ENCODE measurements around the gene KLHL4.
"Not testable (repeated sequence)": the region's sequence is repeated elsewhere in the genome, so short reads cannot be mapped to it uniquely, and the experiment has no call there.

KLHL4 gene, protein sequence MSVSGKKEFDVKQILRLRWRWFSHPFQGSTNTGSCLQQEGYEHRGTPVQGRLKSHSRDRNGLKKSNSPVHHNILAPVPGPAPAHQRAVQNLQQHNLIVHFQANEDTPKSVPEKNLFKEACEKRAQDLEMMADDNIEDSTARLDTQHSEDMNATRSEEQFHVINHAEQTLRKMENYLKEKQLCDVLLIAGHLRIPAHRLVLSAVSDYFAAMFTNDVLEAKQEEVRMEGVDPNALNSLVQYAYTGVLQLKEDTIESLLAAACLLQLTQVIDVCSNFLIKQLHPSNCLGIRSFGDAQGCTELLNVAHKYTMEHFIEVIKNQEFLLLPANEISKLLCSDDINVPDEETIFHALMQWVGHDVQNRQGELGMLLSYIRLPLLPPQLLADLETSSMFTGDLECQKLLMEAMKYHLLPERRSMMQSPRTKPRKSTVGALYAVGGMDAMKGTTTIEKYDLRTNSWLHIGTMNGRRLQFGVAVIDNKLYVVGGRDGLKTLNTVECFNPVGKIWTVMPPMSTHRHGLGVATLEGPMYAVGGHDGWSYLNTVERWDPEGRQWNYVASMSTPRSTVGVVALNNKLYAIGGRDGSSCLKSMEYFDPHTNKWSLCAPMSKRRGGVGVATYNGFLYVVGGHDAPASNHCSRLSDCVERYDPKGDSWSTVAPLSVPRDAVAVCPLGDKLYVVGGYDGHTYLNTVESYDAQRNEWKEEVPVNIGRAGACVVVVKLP

DNA sequence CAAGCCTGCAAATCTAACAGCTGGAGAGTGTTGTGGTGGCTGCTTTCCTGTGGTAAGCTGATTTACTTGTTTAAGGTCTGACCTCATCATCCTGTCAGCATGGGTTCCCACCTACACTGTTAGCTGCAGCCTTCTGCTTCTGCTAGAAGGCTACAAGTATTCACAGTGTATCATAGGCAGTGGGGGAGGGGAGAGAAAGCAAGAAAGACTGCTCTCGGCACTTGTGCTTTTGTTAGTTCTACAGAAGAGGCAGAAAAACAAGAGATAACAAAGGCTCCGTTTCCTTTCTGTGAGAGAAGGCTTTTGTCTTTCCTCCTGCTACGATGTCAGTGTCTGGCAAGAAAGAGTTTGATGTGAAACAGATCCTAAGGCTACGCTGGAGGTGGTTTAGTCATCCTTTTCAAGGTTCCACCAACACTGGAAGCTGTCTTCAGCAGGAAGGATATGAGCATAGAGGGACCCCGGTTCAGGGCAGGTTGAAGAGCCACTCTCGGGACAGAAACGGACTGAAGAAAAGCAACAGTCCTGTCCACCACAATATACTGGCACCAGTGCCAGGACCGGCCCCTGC, at the start of gene KLHL4:
Gene KLHL4 (plus strand): TSS at position 232 of the 571 bp plus-strand sequence. CDS start 92 bp downstream, at position 324.
- DNase-seq, result peak; percentile 84

DNA sequence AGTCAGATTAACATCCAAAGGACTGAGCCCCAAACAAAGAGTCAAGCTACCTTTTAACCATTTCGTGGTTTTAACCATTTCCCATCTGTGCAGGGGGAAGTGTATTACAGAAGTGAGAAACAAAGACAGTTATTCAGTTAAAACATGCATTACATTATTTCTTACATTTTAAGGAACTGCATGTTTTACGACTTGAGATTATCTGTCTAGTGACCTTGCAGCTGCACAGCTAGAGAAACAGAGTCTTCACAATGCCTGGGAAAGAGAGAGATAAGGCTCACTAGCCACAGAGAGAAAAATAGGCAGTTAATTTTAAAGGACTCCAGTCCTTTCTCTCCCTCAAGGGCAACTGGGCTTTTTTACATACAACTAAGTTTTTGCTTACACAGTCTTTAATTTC, 48.7 kb upstream of the KLHL4 start:
- DNase-seq, result no peak

DNA sequence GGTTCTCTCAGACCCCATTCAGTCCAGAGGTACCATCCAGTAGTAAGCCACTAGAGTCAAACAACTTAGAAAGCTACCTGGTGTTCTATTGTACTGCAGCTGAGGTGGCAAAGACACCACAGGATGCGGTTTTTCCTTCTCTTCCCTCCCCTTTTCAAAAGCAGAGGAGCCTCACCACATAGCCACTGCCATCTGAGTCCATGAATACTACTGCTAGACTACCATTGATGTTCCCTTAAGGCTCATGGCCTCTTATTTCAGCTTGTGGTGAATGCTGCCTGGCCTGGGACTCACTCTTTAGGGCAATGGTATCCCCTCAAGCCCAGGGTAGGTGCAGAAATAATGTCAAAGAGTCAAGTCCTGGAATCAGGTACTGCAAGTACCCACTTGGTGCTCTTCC, 41.8 kb upstream of the KLHL4 start:
- DNase-seq, result no peak

DNA sequence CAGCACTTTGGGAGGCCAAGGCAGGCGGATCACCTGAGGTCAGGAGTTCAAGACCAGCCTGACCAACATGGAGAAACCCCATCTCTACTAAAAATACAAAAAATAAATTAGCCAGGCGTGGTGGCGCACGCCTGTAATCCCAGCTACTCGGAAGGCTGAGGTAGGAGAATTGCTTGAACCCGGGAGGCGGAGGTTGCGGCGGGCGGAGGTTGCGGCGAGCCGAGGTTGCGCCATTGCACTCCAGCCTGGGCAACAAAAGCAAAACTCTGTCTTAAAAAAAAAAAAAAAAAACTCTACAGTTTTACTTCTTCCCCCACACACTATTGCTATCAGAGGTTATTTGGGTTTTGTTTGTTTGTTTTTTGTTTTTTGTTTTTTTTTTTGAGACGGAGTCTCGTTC, 38.9 kb upstream of the KLHL4 start:
- not testable (repeated sequence) for DNase-seq

DNA sequence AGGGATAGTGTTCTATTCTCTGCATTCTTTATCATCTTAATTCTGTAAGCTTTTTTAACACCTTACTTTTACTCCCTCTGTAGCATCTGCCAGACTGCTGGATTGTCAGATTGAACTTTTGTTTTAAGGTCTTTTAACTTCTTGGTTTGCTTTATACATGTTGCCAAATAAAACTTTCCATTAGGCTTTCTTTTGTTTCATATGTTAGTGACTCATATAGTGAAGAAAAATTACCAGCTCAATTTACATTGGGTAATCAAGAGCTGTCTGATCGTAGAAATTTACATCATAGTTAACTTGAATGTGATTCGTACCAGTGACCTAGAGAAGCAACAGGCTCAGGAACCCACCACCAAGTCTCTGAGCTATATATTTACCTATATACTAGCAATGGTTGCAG, 28.5 kb upstream of the KLHL4 start:
- DNase-seq, result no peak

DNA sequence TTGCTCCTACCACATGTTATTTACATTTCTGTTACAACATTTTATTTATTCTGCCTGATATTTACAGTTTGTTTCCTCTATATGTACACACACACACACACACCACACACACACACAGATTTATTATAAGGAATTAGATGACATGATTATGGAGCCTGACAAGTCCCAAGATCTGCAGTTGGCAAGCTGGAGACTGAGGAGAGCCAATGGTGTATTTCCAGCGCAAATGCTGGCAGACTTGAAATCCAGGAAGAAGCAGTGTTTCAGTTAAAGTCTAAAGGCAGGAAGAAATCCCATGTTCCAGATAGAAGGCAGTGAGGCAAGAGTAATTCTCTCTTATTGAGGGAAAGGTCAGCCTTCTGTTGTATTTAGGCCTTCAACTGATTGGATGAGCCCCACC, 1.8 kb upstream of the KLHL4 start:
- DNase-seq, result no peak

DNA sequence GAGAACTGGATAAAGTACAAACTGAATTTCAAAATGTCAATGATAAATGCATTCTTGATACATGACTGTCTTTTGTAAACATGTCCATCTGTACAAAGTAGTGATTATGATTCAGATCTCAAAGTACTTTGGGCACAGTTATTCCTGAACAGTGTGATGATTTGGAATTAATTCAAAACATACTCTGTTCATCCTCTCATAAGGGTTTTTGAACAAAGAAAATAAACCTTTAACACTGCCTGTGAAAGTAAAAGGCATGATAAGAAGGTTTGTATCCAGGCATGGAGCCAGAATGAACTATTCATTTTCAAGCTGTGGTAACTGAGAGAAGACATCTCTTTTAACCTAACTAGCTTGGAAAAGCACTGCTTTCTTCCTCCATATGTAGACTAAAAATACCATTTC, 883 bp upstream of the KLHL4 start:
- peak; percentile 83 for DNase-seq

DNA sequence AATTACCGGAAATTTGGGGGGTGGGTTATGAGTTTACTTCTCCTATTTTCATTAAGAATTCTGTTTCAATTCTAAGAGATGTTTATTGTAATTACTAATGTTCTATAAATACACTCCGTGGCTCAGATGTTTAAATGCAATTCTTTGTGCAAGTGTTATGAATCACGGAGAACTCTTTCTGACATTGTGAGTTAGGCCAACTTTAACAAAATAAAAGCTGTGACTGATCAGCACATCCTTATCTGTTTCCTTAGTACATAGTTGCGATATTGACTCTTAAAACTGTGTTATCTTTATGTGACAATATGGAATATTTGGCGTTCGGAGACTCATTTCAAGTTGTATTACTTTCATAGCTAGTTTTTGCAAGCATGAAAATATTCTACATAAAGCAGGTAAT, 902 bp downstream of the KLHL4 start:
- DNase-seq, result no peak

DNA sequence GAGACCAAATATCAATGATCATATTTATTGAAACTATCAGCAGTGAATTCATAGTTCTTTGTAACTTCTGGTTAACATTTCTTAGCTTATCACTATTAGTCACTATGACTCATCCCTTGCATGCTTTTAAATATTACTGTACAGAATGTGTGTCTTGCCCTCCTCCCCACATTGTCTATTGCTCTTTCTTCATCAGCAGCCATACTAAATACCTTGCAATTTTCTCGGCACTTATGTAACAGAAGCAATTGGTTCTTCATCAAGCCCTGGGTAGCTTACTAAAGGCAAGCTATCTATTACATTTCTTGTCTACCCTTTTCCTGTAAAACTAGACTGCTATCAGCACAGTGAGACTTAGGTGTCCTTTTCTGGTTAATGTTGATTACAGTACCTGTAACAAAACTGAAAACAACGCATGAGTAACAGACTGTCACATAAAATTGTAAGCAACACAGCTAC, 8.2 kb downstream of the KLHL4 start:
- peak; percentile 74 for DNase-seq

DNA sequence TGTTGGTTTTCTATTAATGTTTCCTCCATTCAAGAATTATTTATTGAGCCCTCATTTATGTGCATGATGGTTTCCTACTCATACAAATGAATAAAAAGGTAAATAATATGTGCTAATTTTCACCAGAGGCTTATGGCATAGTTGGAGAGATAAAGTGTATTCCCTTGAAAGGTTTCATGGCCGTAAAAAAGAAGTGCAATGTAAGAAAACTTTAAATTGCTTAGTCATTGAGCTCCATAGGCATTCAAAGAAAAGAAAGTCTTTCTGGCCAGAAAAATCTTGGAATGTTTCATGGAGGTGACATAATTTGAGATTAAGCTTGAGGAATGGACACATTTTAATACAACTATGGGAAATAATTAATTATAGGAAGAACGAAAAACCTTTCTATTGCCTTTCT, 8.7 kb downstream of the KLHL4 start:
- no peak for DNase-seq

DNA sequence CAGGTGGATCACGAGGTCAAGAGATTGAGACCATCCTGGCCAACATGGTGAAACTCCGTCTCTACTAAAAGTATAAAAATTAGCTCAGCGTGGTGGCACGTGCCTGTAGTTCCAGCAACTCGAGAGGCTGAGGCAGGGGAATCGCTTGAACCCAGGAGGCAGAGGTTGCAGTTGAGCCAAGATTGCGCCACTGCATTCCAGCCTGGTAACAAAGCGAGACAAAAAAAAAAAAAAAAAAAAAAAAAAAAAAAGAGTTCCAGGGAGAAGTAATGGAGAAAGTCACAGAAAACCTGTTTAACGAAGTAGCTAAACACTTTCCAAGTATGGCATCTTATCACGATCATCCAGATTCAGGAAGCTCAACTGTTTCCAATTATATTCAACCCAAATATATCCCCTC, 10.9 kb downstream of the KLHL4 start:
- no peak for DNase-seq

DNA sequence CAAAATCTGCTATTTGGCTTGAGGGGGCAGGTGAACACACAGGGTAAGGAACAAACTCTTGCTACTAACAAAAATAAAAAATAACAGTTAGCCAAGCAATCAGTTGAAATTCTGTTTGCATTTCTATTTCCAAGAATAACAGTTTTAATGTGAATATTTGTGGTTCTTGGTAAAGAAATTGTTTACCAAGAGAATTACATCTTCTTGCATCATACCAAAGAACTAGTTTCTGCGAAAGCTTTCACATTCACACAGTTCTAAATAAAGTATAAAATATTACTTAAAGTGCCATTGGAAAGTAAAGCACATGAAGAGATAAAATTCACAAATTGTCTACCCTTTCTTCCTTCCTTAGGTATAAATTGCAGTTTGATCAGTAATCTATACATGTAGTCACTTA, 54.4 kb downstream of the KLHL4 start:
- DNase-seq, result no peak

DNA sequence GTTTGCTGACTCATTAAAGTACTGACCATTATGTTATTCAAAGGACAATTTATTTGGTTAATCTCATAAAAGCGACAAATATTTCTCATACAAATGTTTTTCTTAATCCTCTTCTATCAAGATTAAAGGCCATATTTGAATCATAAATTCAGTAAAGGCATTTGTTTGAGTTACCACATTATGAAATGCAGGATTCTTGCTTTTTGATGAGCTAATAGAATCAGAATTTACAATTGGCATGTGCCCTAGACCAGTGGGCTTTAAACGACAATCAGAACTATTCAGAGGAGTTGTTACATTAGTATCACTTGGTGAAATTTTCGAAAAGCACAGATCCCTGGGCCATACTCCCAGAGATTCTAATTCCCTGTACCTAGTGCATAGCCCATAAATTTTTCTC, 55.3 kb downstream of the KLHL4 start:
- peak; percentile 14 for DNase-seq

DNA sequence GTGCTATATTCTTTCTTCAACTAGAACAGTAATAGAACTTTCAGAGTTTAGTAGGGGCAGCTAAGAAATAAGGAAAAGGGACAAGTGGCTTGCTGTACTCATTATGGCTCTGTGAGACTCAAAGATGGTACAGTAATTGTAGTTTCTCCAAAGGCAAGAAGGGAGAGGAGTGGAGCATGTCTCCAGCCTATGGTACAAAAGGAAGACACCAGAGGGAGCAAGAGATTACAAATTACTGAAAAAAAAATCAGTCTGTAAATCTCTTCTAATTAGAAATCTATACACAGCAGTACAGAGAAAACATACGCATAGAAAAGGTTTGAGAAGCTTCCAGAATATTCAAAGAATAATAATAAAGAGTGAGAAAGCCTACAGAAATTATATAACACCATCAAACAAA, 61.4 kb downstream of the KLHL4 start:
- no peak for DNase-seq

DNA sequence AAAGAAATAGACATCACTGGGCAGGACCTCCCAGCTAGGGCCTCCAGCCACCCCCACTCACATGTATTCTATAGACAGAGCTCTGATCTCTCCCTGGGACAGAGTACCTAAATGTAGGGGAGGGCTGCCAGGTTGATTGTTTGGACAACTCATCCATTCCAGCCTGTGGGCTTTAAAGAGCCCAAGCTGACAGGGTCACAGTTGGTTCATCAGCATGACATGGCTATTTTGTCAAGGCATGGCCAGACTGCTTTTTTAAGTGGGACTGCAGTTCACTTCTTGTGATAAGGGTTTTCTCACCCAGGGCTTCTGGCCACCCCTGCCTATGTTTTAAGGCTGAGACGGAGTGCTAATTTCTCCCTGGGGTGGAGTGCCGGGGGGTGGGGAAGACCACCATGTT, 63.3 kb downstream of the KLHL4 start:
- DNase-seq, result no peak

DNA sequence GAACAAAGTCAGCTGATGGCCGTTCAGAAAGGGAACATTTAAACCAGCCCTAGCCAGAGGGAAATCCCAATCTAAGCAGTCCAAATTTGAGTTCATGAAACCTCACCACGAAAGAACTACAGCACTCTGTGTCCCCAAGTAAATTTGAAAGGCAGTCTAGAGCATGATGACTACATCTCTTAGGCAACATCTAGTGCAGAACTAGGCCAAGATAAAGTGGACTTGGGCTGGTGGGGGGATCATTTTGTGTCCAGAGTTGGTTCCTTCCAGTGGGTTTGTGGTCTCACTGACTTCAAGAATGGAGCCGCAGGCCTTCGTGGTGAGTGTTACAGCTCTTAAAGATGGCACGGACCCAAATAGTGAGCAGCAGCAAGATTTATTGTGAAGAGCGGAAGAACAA, 64.9 kb downstream of the KLHL4 start:
- no peak for DNase-seq

DNA sequence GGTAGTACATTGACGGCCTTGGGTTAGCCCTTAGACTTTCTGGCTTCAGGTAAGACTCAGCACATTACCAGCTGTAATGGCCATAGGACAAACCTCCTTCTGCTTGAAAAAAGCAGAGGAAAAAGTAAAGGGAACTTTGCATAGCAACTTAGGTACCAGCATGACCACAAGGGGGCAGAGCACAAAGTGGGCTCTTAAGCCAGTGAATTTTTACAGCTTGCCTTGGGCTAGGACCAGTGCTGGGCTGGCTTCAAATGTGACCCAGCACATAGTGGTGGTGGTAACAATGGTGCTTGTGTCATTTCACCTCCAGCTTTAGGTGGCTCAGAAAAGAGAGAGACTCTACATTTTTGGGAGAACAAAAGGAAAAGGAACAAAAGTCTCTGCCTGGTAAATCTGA, 66.1 kb downstream of the KLHL4 start:
- no peak for DNase-seq

DNA sequence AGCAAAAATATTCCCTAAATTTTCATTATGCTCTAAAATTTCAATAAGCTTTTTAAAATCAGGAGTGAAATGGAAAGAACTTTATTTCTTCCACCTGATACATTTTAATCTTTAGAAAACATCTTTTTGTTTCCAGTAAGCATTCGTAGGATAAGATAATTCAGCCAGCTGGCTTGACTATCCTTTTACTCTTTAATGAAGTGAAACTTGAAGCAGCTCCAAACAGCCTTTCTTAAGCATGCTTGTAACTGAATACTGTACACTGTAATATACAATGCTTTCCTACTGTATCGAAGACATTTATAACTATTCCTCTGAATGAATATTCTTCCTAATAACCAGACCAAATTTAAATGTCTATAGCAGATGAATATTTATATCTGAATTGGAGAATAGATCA, 98.8 kb downstream of the KLHL4 start:
- no peak for DNase-seq

DNA sequence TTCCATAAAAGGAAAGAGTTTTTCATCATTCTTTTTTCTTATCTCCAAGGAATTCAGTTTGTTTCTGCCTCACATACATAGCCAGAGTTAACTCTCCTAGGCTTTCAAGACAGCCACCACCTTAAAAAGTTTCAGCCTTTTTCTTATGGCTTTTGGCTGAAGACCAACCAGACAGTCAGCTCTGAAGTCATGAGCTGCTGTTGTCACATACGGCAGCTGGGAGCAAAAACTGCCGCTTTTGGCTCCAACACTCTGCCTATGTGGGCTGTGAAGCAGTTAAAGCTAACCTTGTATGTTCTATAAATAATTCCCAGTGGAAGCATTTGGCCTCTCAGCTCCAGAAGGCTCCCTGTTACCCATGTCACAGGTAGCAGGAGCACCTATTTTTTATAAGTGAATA, 104.1 kb downstream of the KLHL4 start:
- peak; percentile 2 for DNase-seq

DNA sequence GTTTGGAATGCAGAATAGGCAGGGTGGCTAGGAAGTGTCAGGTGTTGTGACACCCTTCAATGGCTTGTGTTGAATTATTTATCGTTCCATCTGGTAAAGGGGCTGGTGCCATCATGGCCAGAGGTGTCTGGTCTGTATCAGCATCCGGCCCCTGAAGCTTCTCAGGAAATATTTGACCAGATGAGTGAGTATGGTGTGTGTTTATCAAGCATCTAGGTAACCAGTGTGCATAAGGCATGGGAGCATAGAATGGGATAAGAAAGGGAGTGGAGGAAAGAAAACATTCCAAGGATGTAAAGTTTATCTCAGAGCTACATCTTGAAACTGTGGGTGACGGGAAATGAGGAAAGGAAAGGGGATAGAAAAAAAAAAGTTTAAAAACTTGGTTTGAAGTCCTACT, 109.4 kb downstream of the KLHL4 start:
- DNase-seq, result no peak

DNA sequence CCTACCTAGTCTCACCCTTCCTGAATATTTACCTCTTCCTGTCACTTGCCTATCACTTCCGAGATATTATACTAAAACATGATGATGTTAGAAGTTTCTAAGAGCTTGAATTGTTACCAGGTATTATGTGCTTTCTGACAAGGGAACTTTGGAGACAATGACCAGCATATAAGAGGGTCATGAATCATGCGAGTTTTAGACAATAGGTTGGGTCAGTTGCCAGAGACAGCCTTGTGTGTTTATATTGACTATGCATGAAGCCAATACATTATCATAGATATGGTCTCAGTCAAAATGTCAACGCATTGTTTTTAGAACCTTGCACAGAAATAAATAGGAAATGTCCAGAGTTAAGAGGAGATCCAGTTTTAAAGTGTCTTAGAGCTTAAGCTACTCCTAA, 116.8 kb downstream of the KLHL4 start:
- DNase-seq, result no peak

DNA sequence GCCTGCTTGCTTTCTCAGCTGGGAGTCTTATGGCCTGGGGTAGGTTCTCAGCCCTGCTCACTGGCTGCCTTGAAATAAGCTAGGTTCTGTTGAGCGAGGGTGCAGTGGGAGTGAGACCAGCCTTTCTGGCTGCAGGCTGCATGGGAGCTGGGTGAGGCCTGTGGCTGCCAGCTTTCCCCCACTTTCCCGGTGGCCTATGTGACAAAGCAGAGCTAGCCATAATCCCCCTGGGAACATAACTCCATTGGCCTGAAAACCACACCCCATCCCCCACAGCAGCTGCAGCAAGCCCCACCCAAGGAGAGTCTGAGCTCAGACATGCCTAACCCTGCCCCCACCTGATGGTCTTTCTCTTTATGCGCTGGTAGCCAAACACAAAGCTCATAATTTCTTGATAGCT, 118.9 kb downstream of the KLHL4 start:
- DNase-seq, result no peak

DNA sequence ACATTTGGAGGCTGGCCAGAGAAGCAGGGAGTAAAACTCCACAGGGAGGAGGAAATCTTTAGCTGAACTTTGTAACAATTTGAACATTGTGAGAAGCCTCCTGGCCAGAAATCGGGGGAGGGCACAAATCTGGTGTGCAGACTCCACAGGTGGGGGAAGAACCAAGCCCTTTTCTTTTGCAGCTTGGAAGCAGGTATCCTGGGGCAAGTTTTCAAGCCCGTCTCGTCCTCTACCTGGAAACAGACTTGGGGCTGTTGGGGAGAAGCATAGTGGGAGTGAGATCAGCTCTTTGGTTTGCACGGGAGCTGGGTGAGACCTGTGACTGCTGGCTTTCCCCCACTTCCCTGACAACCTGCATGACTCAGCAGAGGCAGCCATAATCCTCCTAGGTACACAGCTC, 123.8 kb downstream of the KLHL4 start:
- DNase-seq, result not testable (repeated sequence)

DNA sequence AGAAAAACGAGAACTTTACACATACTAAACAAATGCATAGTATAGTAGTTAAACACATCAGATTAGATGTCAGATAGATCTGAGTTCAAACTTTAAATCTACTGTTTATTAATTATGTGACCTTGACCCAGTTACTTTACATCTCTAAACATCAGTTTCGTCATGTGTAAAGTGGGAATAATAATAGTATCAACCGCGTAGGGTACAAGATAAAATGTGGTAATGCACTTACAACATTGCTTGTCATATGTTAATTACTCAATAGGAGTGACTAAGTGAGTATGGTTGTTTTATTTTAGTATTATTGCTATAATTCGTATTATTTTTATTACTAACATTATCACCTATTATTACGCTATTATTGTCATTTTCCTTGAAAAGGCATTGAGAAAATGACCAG, 144.2 kb downstream of the KLHL4 start:
- no peak for DNase-seq
